Nephron progenitor cell (in vitro differentiated cells): Measurements from ENCODE around the gene PREP.
A peak's percentile ranks its signal among the peaks of the same experiment; 100 is the strongest.
"Not testable (repeated sequence)": the region's sequence is repeated elsewhere in the genome, so short reads cannot be mapped to it uniquely, and the experiment has no call there.

Experiments used
- DNase-seq: peaks from one replicate; pipeline ENCODE4 v3.0.0; 2021
- H3K27ac Mint-ChIP-seq: 2 replicates; pipeline ENCODE4 v1.8.0; 2021; ENCODE audit warnings: mild to moderate bottlenecking, moderate library complexity, mixed read lengths
- H3K27me3 Mint-ChIP-seq: 2 replicates; pipeline ENCODE4 v1.8.0; 2021; ENCODE audit warnings: mild to moderate bottlenecking, low read depth, mixed read lengths; ENCODE audit not compliant: poor library complexity
- H3K36me3 Mint-ChIP-seq: 2 replicates; pipeline ENCODE4 v1.8.0; 2021; ENCODE audit warnings: low read depth, mixed read lengths
- H3K4me1 Mint-ChIP-seq: 2 replicates; pipeline ENCODE4 v1.8.0; 2021; ENCODE audit warnings: mixed read lengths
- H3K4me3 Mint-ChIP-seq: 2 replicates; pipeline ENCODE4 v1.8.0; 2021; ENCODE audit warnings: mild to moderate bottlenecking, moderate library complexity, mixed read lengths
- H3K9me3 Mint-ChIP-seq: 2 replicates; pipeline ENCODE4 v1.8.0; 2021; ENCODE audit warnings: mild to moderate bottlenecking, moderate library complexity, mixed read lengths
- TF ChIP-seq, protein P1 (sequence below): fragments of 200-600 bp; sonication (generic); IDR thresholded peaks from 2 replicates; pipeline ENCODE4 v1.5.0; 2021; ENCODE audit warnings: antibody characterized with exemption

The PREP gene

DNA sequence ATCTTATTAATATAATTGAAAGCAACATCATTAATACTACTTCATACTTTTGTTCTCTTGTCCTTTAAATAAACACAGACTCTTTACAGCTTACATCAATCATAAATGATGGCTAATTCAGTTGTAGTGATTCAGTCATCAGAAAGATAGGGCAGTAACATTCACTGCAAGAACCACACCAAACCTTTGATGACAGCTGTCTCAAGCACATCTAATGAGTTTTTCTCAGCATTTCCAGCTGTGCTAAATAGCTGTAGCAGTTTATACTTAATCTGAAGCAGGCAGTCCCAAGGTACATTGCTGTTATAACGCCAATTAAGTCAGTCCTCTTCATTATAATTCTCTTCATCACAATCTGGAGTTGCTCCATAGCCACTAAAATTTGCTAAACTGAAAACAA, 45.7 kb downstream of the PREP start:
- Mint-ChIP-seq H3K27me3 (peaks cover 4% of the 10 kb centered on the region), H3K4me3 (no peak overlapping the region), H3K9me3 (peaks cover 28% of the 10 kb centered on the region), H3K4me1 (no peaks in the 10 kb centered on the region), H3K36me3 (peaks cover 77% of the 10 kb centered on the region), H3K27ac (no peak overlapping the region)
- DNase-seq: no peak
- TF ChIP-seq, protein P1, sequence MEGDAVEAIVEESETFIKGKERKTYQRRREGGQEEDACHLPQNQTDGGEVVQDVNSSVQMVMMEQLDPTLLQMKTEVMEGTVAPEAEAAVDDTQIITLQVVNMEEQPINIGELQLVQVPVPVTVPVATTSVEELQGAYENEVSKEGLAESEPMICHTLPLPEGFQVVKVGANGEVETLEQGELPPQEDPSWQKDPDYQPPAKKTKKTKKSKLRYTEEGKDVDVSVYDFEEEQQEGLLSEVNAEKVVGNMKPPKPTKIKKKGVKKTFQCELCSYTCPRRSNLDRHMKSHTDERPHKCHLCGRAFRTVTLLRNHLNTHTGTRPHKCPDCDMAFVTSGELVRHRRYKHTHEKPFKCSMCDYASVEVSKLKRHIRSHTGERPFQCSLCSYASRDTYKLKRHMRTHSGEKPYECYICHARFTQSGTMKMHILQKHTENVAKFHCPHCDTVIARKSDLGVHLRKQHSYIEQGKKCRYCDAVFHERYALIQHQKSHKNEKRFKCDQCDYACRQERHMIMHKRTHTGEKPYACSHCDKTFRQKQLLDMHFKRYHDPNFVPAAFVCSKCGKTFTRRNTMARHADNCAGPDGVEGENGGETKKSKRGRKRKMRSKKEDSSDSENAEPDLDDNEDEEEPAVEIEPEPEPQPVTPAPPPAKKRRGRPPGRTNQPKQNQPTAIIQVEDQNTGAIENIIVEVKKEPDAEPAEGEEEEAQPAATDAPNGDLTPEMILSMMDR: no peak

DNA sequence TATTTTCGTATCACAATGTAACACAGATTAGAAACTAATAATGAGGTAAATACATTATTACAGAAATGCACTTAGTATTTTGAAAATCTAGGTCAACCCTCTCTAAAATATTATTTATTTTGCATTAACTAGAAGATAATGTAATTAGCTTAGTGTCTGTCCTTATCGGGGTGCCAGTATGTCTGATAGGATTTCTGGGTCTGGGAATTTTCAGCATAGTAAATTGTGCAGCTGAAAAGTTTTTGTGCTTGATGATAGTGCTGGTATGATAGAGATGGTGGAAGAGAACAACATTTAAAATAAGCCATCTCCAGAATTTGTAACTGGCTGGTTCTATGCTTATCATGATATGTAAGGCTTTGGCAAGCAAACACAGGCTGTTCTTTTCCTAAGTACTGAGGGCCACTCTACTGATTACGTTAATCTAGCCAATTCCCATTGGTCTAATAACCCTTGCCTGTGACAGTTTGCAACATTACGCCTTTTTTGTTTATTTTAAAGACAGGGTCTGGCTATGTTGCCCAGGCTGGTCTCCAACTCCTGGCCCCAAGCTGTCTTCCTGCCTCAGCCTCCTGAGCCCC, 50.8 kb downstream of the PREP start:
- Mint-ChIP-seq H3K4me1 (no peaks in the 10 kb centered on the region), H3K9me3 (peaks cover 24% of the 10 kb centered on the region), H3K36me3 (peaks cover 77% of the 10 kb centered on the region), H3K27ac (no peak overlapping the region), H3K27me3 (peaks cover 4% of the 10 kb centered on the region), H3K4me3 (no peak overlapping the region)
- DNase-seq: no peak
- TF ChIP-seq, protein P1: no peak

DNA sequence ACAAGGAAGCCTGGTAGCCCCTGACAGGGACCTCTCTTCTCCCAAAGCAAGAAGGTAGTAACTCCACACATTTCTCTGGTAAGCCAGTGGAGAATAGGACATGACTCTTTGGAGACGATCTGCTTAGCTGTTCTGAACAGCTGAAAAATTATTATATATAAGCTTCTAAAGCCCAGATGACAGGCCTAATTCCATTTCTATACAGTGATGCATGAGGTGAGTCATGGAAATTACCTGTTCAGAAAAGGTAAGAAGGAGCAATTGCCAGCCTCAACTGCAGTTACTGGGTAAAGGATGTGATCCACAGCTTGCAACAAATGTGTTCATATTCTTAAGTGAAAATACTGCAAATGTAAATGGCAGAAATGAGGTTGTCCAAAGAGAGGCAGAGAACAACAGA, 54.0 kb downstream of the PREP start:
- TF ChIP-seq, protein P1: no peak
- Mint-ChIP-seq H3K9me3 (peaks cover 2% of the 10 kb centered on the region), H3K36me3 (peaks cover 68% of the 10 kb centered on the region), H3K27me3 (no peaks in the 10 kb centered on the region), H3K27ac (no peak overlapping the region), H3K4me3 (no peak overlapping the region), H3K4me1 (peaks cover 6% of the 10 kb centered on the region)
- DNase-seq: no peak

DNA sequence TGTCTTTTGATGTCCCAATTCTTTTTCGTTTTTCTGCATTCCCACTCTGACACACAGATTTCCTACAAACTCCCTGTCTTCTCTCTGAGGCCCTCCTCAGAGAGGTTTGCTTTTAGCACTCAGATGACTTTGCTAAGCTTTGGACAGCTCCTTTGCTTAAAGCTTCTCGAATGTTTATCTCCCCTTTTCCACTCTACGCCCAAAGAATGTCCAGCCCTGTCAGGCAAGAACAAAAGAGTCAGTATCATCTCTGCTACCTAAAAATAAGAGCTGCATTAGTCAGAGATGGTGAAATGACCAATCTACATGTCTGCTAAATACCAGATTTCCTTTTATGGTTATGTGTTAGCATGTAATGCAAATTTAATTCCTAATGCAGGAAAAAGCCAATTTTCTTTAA, 56.8 kb downstream of the PREP start:
- H3K9me3 Mint-ChIP-seq: peaks cover 31% of the 10 kb centered on the region
- H3K4me1 Mint-ChIP-seq: peaks cover 6% of the 10 kb centered on the region
- TF ChIP-seq, protein P1: no peak
- H3K27me3 Mint-ChIP-seq: no peaks in the 10 kb centered on the region
- peaks cover 73% of the 10 kb centered on the region for H3K36me3 Mint-ChIP-seq
- H3K4me3 Mint-ChIP-seq: no peak overlapping the region
- DNase-seq: no peak
- H3K27ac Mint-ChIP-seq: peak overlapping the region; percentile 99

DNA sequence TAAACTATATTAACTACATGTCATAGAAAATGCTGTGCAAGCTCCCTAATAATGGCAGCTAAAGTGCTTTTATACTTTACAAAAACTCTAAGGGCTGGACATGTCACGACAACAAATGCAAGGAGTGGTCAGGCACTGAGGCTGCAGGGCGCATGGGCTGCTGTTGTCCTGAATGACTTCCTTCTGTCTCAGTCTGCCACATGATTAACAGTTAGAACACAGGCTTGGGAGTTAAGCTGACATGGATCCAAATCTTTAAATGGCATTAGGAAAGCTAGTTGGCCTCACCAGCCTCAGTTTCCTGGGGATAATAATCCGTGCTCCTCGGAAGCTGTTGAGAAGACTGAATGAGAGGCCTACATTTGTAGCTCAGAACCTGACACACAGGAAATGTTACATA, 57.4 kb downstream of the PREP start:
- Mint-ChIP-seq H3K27me3 (no peaks in the 10 kb centered on the region), H3K4me1 (peaks cover 6% of the 10 kb centered on the region), H3K27ac (no peak overlapping the region), H3K4me3 (no peak overlapping the region), H3K9me3 (peaks cover 36% of the 10 kb centered on the region), H3K36me3 (peaks cover 73% of the 10 kb centered on the region)
- TF ChIP-seq, protein P1: no peak
- DNase-seq: no peak

DNA sequence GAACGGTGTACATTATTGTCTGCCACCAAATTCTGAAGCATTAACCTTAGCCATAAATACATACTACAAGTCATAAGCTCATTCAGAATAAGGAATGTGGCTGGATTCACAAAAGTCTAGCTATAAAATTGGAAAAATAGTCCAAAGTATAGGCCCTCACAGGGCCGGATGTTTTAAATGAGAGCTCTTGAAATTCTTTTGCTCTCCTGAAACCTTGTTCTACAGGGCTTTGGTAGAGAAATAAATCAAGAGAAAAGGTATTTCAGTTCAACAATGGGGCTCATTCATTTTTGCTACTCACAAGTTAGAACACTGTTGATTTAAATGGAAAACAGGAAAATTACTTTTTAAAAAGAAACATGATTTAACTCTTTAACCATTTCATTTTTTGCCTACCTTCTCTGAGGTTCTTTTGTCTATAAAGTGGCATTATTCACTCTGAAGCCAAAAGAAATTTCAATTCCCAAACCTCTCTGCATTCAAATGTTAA, 58.0 kb downstream of the PREP start:
- Mint-ChIP-seq H3K36me3 (peaks cover 74% of the 10 kb centered on the region), H3K27ac (no peak overlapping the region), H3K4me1 (peaks cover 6% of the 10 kb centered on the region), H3K27me3 (no peaks in the 10 kb centered on the region), H3K9me3 (peaks cover 42% of the 10 kb centered on the region), H3K4me3 (no peak overlapping the region)
- no peak for DNase-seq
- TF ChIP-seq, protein P1: no peak

DNA sequence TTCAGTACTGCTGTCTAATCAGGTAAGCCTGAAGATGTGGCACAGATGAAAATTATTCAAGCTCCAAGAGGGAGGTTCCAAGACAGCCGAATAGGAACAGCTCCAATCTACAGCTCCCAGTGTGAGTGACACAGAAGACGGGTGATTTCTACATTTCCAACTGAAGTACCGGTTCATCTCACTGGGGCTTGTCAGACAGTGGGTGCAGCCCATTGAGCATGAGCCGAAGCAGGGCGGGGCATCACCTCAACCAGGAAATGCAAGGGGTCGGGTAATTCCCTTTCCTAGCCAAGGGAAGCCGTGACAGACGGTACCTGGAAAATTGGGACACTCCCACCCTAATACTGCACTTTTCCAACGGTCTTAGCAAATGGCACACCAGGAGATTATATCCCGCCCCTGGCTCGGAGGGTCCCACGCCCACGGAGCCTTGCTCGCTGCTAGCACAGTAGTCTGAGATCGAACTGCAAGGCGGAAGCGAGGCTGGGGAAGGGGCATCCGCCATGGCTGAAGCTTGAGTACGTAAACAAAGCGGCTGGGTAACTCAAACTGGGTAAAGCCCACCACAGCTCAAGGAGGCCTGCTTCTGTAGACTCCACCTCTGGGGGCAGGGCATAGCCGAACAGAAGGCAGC, 64.4 kb downstream of the PREP start:
- Mint-ChIP-seq H3K9me3 (peaks cover 45% of the 10 kb centered on the region), H3K36me3 (peaks cover 83% of the 10 kb centered on the region)
- not testable (repeated sequence) for DNase-seq, H3K27ac Mint-ChIP-seq, H3K27me3 Mint-ChIP-seq, H3K4me3 Mint-ChIP-seq, H3K4me1 Mint-ChIP-seq
